Measurements from ENCODE around the gene ARHGAP42.

The ARHGAP42 gene

GRCh38 chr11:100712583-100712982, 25.5 kb downstream of the ARHGAP42 start:
- ATAC-seq: no peak
- no peak for TF ChIP-seq SNAI2 (CRISPR knock-in tag; IDR thresholded peaks at IDR 0.05)
- no peak for TF ChIP-seq POU6F1 (CRISPR knock-in tag; IDR thresholded peaks at IDR 0.05; ENCODE audit: borderline replicate concordance, low read depth)
- no peak for TF ChIP-seq ZNF70 (CRISPR knock-in tag; IDR thresholded peaks at IDR 0.05)
- TF ChIP-seq TCF4 (CRISPR knock-in tag; IDR thresholded peaks at IDR 0.05; ENCODE audit: borderline replicate concordance): no peak
- no peak for TF ChIP-seq ZNF565 (CRISPR knock-in tag; conservative IDR thresholded peaks at IDR 0.05; ENCODE audit: low read depth)

GRCh38 chr11:100715165-100715761, 28.2 kb downstream of the ARHGAP42 start:
- TF ChIP-seq ISL1 (CRISPR knock-in tag; IDR thresholded peaks at IDR 0.05): no peak
- TF ChIP-seq ZNF565 (CRISPR knock-in tag; conservative IDR thresholded peaks at IDR 0.05; ENCODE audit: low read depth): no peak
- no peak for TF ChIP-seq CREB5 (CRISPR knock-in tag; IDR thresholded peaks at IDR 0.05; ENCODE audit: low read depth)
- no peak for TF ChIP-seq BACH2 (CRISPR knock-in tag; IDR thresholded peaks at IDR 0.05; ENCODE audit: borderline replicate concordance)
- TF ChIP-seq ESRRG (CRISPR knock-in tag; IDR thresholded peaks at IDR 0.05): no peak
- no peak for TF ChIP-seq SNAI2 (CRISPR knock-in tag; IDR thresholded peaks at IDR 0.05)
- TF ChIP-seq PATZ1 (CRISPR knock-in tag; IDR thresholded peaks at IDR 0.05; ENCODE audit: borderline replicate concordance): no peak
- TF ChIP-seq ZFP30 (CRISPR knock-in tag; IDR thresholded peaks at IDR 0.05): no peak
- no peak for TF ChIP-seq TCF4 (CRISPR knock-in tag; IDR thresholded peaks at IDR 0.05; ENCODE audit: borderline replicate concordance)
- TF ChIP-seq ZFP3 (CRISPR knock-in tag; IDR thresholded peaks at IDR 0.05): no peak
- no peak for TF ChIP-seq GLIS3 (CRISPR knock-in tag; IDR thresholded peaks at IDR 0.05)
- TF ChIP-seq ZNF70 (CRISPR knock-in tag; IDR thresholded peaks at IDR 0.05): no peak
- TF ChIP-seq ARNTL (CRISPR knock-in tag; IDR thresholded peaks at IDR 0.05; ENCODE audit: borderline replicate concordance, low read depth): no peak
- TF ChIP-seq TOX (CRISPR knock-in tag; IDR thresholded peaks at IDR 0.05; ENCODE audit: borderline replicate concordance): no peak
- TF ChIP-seq OSR1 (CRISPR knock-in tag; IDR thresholded peaks at IDR 0.05): no peak
- ATAC-seq: no peak

- TF ChIP-seq TOX (CRISPR knock-in tag; IDR thresholded peaks at IDR 0.05; ENCODE audit: borderline replicate concordance) (no peak), ESRRG (CRISPR knock-in tag; IDR thresholded peaks at IDR 0.05) (no peak)
Measured at GRCh38 chr11:100716838-100717237, 29.8 kb downstream of the ARHGAP42 start.

GRCh38 chr11:100719362-100719761, 32.3 kb downstream of the ARHGAP42 start:
- ATAC-seq: no peak
- TF ChIP-seq GLIS3 (CRISPR knock-in tag; IDR thresholded peaks at IDR 0.05) (no peak), PATZ1 (CRISPR knock-in tag; IDR thresholded peaks at IDR 0.05; ENCODE audit: borderline replicate concordance) (no peak), SNAI2 (CRISPR knock-in tag; IDR thresholded peaks at IDR 0.05) (no peak), POU6F1 (CRISPR knock-in tag; IDR thresholded peaks at IDR 0.05; ENCODE audit: borderline replicate concordance, low read depth) (no peak), CSDC2 (CRISPR knock-in tag; IDR thresholded peaks at IDR 0.05) (no peak), TOX (CRISPR knock-in tag; IDR thresholded peaks at IDR 0.05; ENCODE audit: borderline replicate concordance) (no peak), ZNF8 (CRISPR knock-in tag; IDR thresholded peaks at IDR 0.05) (no peak), ARNTL (CRISPR knock-in tag; IDR thresholded peaks at IDR 0.05; ENCODE audit: borderline replicate concordance, low read depth) (no peak), ZC3H10 (CRISPR knock-in tag; IDR thresholded peaks at IDR 0.05) (no peak), ZFP3 (CRISPR knock-in tag; IDR thresholded peaks at IDR 0.05) (no peak), ZNF565 (CRISPR knock-in tag; conservative IDR thresholded peaks at IDR 0.05; ENCODE audit: low read depth) (no peak), OSR1 (CRISPR knock-in tag; IDR thresholded peaks at IDR 0.05) (no peak), CSRNP3 (CRISPR knock-in tag; IDR thresholded peaks at IDR 0.05) (no peak), ESRRG (CRISPR knock-in tag; IDR thresholded peaks at IDR 0.05) (no peak)

More at GRCh38 chr11:100716838-100717237, 29.8 kb downstream of the ARHGAP42 start:
- no peak for ATAC-seq
